SK-N-SH treated with all-trans-retinoic acid at 6 μM for 48 hours (cell line): Measurements from ENCODE around the gene SYT8.

Experiments
- ATAC-seq: fragments of 200-7000 bp; cut with Tn5 transposase; 3 replicates; pipeline ENCODE4 v1.9.1; 2020; ENCODE audit warnings: mild to moderate bottlenecking, moderate library complexity
- ARNTL ChIP-seq: fragments of 450-650 bp; formaldehyde crosslinking; IDR thresholded peaks from 2 replicates; pipeline ENCODE4 v1.5.0; 2020; ENCODE audit warnings: low read depth, mild to moderate bottlenecking, moderate library complexity, borderline replicate concordance
- BACH2 ChIP-seq: fragments of 250-450 bp; sonication (Bioruptor Pico); IDR thresholded peaks from 2 replicates; pipeline ENCODE4 v1.9.0; 2021; ENCODE audit warnings: mild to moderate bottlenecking, borderline replicate concordance
- ESRRG ChIP-seq: fragments of 250-450 bp; sonication (Bioruptor Pico); IDR thresholded peaks from 2 replicates; pipeline ENCODE4 v1.6.1; 2021; ENCODE audit warnings: mild to moderate bottlenecking
- ISL1 ChIP-seq: fragments of 250-450 bp; sonication (Bioruptor Pico); IDR thresholded peaks from 2 replicates; pipeline ENCODE4 v2.1.2; 2022; ENCODE audit warnings: mild to moderate bottlenecking, moderate library complexity
- PPARA ChIP-seq: fragments of 250-450 bp; sonication (Bioruptor Pico); IDR thresholded peaks from 2 replicates; pipeline ENCODE4 v1.5.0; 2020; ENCODE audit warnings: mild to moderate bottlenecking, borderline replicate concordance
- SNAI2 ChIP-seq: fragments of 250-450 bp; sonication (Bioruptor Pico); IDR thresholded peaks from 2 replicates; pipeline ENCODE4 v1.5.0; 2020; ENCODE audit warnings: mild to moderate bottlenecking, moderate library complexity
- TCF4 ChIP-seq: fragments of 250-450 bp; sonication (Bioruptor Pico); IDR thresholded peaks from 2 replicates; pipeline ENCODE4 v1.8.0; 2021; ENCODE audit warnings: mild to moderate bottlenecking, moderate library complexity, borderline replicate concordance
- TOX ChIP-seq: fragments of 250-450 bp; sonication (Bioruptor Pico); IDR thresholded peaks from 2 replicates; pipeline ENCODE4 v1.8.0; 2021; ENCODE audit warnings: mild to moderate bottlenecking, moderate library complexity, borderline replicate concordance
- ZC3H10 ChIP-seq: fragments of 250-450 bp; sonication (Bioruptor Pico); IDR thresholded peaks from 2 replicates; pipeline ENCODE4 v1.5.1; 2021; ENCODE audit warnings: mild to moderate bottlenecking, moderate library complexity
- ZFP3 ChIP-seq: fragments of 250-450 bp; sonication (Bioruptor Pico); IDR thresholded peaks from 2 replicates; pipeline ENCODE4 v1.5.0; 2020; ENCODE audit warnings: mild to moderate bottlenecking, moderate library complexity
- ZFP30 ChIP-seq: fragments of 450-650 bp; formaldehyde crosslinking; IDR thresholded peaks from 2 replicates; pipeline ENCODE4 v1.5.0; 2022; ENCODE audit warnings: mild to moderate bottlenecking, moderate library complexity
- ZNF8 ChIP-seq: fragments of 450-650 bp; formaldehyde crosslinking; IDR thresholded peaks from 2 replicates; pipeline ENCODE4 v1.5.0; 2020; ENCODE audit warnings: mild to moderate bottlenecking, moderate library complexity
- TF ChIP-seq, protein P1 (sequence below): fragments of 250-450 bp; sonication (Bioruptor Pico); IDR thresholded peaks from 2 replicates; pipeline ENCODE4 v1.5.1; 2020; ENCODE audit warnings: low read depth, mild to moderate bottlenecking, moderate library complexity
- TF ChIP-seq, protein P2 (sequence below): fragments of 250-450 bp; sonication (Bioruptor Pico); IDR thresholded peaks from 2 replicates; pipeline ENCODE4 v1.8.0; 2020; ENCODE audit warnings: mild to moderate bottlenecking, moderate library complexity, borderline replicate concordance
- TF ChIP-seq, protein P3 (sequence below): fragments of 250-450 bp; sonication (Bioruptor Pico); IDR thresholded peaks from 2 replicates; pipeline ENCODE4 v1.5.0; 2020; ENCODE audit warnings: mild to moderate bottlenecking, moderate library complexity
- TF ChIP-seq, protein P4 (sequence below): fragments of 250-450 bp; sonication (Bioruptor Pico); IDR thresholded peaks from 2 replicates; pipeline ENCODE4 v1.5.1; 2021; ENCODE audit warnings: mild to moderate bottlenecking, moderate library complexity

Gene SYT8

DNA sequence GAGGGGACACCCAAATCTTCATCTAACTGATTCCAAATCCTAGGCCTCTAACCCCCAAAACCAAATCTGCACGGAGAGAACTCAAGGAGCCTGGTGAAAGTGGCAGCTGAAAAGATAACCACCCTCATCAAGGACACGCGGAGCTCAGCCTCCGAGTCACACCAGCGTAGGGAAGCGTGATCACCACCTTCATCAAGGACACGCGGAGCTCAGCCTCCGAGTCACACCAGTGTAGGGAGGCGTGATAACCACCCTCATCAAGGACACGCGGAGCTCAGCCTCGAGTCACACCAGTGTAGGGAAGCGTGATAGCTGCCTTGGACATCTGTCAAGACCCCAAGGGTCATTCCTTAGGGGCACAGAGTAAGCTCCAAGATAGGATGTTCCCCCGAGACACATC, 29.3 kb upstream of the SYT8 start:
- TF ChIP-seq SNAI2 (CRISPR knock-in tag) = no peak
- TF ChIP-seq BACH2 (CRISPR knock-in tag) = no peak
- TF ChIP-seq PPARA (CRISPR knock-in tag) = no peak
- TF ChIP-seq, protein P1, sequence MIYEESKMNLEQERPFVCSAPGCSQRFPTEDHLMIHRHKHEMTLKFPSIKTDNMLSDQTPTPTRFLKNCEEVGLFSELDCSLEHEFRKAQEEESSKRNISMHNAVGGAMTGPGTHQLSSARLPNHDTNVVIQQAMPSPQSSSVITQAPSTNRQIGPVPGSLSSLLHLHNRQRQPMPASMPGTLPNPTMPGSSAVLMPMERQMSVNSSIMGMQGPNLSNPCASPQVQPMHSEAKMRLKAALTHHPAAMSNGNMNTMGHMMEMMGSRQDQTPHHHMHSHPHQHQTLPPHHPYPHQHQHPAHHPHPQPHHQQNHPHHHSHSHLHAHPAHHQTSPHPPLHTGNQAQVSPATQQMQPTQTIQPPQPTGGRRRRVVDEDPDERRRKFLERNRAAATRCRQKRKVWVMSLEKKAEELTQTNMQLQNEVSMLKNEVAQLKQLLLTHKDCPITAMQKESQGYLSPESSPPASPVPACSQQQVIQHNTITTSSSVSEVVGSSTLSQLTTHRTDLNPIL = no peak
- TF ChIP-seq, protein P2, sequence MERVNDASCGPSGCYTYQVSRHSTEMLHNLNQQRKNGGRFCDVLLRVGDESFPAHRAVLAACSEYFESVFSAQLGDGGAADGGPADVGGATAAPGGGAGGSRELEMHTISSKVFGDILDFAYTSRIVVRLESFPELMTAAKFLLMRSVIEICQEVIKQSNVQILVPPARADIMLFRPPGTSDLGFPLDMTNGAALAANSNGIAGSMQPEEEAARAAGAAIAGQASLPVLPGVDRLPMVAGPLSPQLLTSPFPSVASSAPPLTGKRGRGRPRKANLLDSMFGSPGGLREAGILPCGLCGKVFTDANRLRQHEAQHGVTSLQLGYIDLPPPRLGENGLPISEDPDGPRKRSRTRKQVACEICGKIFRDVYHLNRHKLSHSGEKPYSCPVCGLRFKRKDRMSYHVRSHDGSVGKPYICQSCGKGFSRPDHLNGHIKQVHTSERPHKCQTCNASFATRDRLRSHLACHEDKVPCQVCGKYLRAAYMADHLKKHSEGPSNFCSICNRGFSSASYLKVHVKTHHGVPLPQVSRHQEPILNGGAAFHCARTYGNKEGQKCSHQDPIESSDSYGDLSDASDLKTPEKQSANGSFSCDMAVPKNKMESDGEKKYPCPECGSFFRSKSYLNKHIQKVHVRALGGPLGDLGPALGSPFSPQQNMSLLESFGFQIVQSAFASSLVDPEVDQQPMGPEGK (CRISPR knock-in tag) = no peak
- no peak for TF ChIP-seq ARNTL
- no peak for TF ChIP-seq ZFP3 (CRISPR knock-in tag)
- no peak for TF ChIP-seq TCF4
- TF ChIP-seq ZFP30 (CRISPR knock-in tag) = no peak
- TF ChIP-seq TOX (CRISPR knock-in tag) = no peak
- TF ChIP-seq, protein P3, sequence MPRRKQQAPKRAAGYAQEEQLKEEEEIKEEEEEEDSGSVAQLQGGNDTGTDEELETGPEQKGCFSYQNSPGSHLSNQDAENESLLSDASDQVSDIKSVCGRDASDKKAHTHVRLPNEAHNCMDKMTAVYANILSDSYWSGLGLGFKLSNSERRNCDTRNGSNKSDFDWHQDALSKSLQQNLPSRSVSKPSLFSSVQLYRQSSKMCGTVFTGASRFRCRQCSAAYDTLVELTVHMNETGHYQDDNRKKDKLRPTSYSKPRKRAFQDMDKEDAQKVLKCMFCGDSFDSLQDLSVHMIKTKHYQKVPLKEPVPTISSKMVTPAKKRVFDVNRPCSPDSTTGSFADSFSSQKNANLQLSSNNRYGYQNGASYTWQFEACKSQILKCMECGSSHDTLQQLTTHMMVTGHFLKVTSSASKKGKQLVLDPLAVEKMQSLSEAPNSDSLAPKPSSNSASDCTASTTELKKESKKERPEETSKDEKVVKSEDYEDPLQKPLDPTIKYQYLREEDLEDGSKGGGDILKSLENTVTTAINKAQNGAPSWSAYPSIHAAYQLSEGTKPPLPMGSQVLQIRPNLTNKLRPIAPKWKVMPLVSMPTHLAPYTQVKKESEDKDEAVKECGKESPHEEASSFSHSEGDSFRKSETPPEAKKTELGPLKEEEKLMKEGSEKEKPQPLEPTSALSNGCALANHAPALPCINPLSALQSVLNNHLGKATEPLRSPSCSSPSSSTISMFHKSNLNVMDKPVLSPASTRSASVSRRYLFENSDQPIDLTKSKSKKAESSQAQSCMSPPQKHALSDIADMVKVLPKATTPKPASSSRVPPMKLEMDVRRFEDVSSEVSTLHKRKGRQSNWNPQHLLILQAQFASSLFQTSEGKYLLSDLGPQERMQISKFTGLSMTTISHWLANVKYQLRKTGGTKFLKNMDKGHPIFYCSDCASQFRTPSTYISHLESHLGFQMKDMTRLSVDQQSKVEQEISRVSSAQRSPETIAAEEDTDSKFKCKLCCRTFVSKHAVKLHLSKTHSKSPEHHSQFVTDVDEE = no peak
- no peak for TF ChIP-seq ZC3H10 (CRISPR knock-in tag)
- TF ChIP-seq ISL1 (CRISPR knock-in tag) = no peak
- TF ChIP-seq, all 23 proteins: peak for 0

DNA sequence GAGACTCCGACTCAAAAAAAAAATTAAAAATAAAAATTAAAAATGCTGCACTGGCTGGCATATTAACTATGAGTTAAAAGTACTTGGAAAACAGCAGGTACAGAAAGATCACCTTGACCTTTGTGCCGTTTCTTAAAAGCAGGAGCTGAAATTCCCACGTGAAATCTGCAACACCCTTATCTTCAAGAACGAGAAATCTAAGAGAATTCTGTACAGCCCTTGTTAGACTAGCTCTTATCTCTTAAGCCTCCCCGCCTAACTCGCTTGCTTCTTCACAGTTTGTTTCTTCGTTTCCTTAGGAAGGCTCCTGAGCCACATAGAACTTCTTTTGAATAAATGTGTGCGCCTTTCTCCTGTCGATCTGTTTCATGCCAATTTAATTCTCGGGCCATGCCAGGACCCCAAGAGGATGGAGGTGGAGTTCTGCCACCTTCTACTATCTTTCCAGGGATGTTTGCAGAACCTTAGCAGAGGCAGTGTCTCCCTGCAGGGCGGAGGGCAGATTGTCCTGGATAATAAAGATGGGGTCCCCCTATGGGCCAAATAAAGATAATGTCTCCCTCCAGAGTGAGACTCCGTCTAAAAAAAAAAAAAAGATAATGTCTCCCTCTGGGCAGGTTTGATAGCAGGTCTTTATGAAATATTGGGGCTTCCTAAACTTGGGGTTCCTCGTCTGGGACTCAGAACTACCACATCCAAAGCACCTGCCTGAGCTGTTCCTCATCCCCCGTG, 27.4 kb upstream of the SYT8 start:
- ATAC-seq = 0 out of 3 replicates have a peak, but pooled peaks have one; percentile 35
- TF ChIP-seq SNAI2 (CRISPR knock-in tag) = no peak
- TF ChIP-seq, protein P1 = no peak
- no peak for TF ChIP-seq ESRRG (CRISPR knock-in tag)
- TF ChIP-seq ZNF8 (CRISPR knock-in tag) = no peak
- TF ChIP-seq, protein P4, sequence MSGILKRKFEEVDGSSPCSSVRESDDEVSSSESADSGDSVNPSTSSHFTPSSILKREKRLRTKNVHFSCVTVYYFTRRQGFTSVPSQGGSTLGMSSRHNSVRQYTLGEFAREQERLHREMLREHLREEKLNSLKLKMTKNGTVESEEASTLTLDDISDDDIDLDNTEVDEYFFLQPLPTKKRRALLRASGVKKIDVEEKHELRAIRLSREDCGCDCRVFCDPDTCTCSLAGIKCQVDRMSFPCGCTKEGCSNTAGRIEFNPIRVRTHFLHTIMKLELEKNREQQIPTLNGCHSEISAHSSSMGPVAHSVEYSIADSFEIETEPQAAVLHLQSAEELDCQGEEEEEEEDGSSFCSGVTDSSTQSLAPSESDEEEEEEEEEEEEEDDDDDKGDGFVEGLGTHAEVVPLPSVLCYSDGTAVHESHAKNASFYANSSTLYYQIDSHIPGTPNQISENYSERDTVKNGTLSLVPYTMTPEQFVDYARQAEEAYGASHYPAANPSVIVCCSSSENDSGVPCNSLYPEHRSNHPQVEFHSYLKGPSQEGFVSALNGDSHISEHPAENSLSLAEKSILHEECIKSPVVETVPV (CRISPR knock-in tag) = no peak
- TF ChIP-seq, protein P2 (CRISPR knock-in tag) = no peak
- TF ChIP-seq, protein P3 = no peak
- TF ChIP-seq TCF4 = no peak
- no peak for TF ChIP-seq ZC3H10 (CRISPR knock-in tag)
- no peak for TF ChIP-seq ZFP30 (CRISPR knock-in tag)
- TF ChIP-seq TOX (CRISPR knock-in tag) = no peak

More for the DNA sequence above, 29.3 kb upstream of the SYT8 start:
- ATAC-seq = no peak
